GM21576 (cell line): ENCODE data around the gene EML4.
"Not testable (repeated sequence)": the region's sequence is repeated elsewhere in the genome, so short reads cannot be mapped to it uniquely, and the experiment has no call there.

ENCODE experiments used
- ATAC-seq: cut with Tn5 transposase; IDR thresholded peaks from one replicate; pipeline ENCODE4 v1.9.1; 2021; ENCODE audit warnings: mild to moderate bottlenecking, moderate library complexity; ENCODE audit not compliant: unreplicated experiment

Gene EML4

GRCh38 chr2:42342795-42343241 lies 173.7 kb downstream of the EML4 start:
- no peak for ATAC-seq

- ATAC-seq = no peak
Measured at GRCh38 chr2:42345986-42346385, 176.8 kb downstream of the EML4 start.

GRCh38 chr2:42346856-42347255 lies 177.7 kb downstream of the EML4 start:
- not testable (repeated sequence) for ATAC-seq

- ATAC-seq = not testable (repeated sequence)
Measured at GRCh38 chr2:42347518-42347917, 178.4 kb downstream of the EML4 start.

GRCh38 chr2:42348113-42348805 lies 179.1 kb downstream of the EML4 start:
- no peak for ATAC-seq

GRCh38 chr2:42350434-42351063 lies 181.4 kb downstream of the EML4 start:
- ATAC-seq = no peak

GRCh38 chr2:42351864-42352263 lies 182.7 kb downstream of the EML4 start:
- ATAC-seq = no peak

GRCh38 chr2:42353792-42354429 lies 184.8 kb downstream of the EML4 start:
- ATAC-seq = no peak

- ATAC-seq = no peak
Measured at GRCh38 chr2:42359304-42359964, 190.3 kb downstream of the EML4 start.

GRCh38 chr2:42359965-42360483 lies 190.9 kb downstream of the EML4 start:
- no peak for ATAC-seq

GRCh38 chr2:42360493-42360889 lies 191.3 kb downstream of the EML4 start:
- ATAC-seq = no peak

- peak; percentile 89 for ATAC-seq
Measured at GRCh38 chr2:42360890-42361727, 192.0 kb downstream of the EML4 start, which contains the start of gene COX7A2L. Gene COX7A2L (minus strand): TSS chr2:42361217. CDS start chr2:42361161, 56 bp downstream.

- no peak for ATAC-seq
Measured at GRCh38 chr2:42361728-42362283, 192.7 kb downstream of the EML4 start.

- ATAC-seq = no peak
Measured at GRCh38 chr2:42363413-42363812, 194.3 kb downstream of the EML4 start.

GRCh38 chr2:42364658-42365057 lies 195.5 kb downstream of the EML4 start:
- ATAC-seq = no peak

- ATAC-seq = no peak
Measured at GRCh38 chr2:42366411-42366810, 197.3 kb downstream of the EML4 start.

- no peak for ATAC-seq
Measured at GRCh38 chr2:42367835-42368234, 198.7 kb downstream of the EML4 start.

GRCh38 chr2:42368817-42369531 lies 199.8 kb downstream of the EML4 start:
- no peak for ATAC-seq

GRCh38 chr2:42369532-42370229 lies 200.5 kb downstream of the EML4 start:
- no peak for ATAC-seq
